ENCODE measurements around the gene SUPT6H.

DNA sequence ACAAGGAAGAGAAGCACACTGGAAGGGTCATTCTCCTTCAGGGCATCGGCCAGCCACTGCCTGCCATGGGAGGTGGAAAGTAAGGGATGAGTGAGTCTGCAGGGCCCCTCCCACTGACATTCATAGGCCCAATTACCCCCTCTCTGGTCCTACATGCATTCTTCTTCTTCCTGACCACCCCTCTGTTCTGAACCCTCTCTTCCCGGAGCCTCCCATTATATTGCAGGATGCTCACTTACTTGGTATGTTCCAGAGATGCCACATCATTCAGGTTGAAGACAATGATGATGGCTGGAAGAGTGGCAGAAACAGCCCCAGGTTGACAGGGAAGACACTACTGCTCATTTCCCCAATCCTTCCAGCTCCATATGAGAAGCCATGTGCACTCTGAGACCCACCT, 53.2 kb downstream of the SUPT6H start:
- TF ChIP-seq, protein P1, sequence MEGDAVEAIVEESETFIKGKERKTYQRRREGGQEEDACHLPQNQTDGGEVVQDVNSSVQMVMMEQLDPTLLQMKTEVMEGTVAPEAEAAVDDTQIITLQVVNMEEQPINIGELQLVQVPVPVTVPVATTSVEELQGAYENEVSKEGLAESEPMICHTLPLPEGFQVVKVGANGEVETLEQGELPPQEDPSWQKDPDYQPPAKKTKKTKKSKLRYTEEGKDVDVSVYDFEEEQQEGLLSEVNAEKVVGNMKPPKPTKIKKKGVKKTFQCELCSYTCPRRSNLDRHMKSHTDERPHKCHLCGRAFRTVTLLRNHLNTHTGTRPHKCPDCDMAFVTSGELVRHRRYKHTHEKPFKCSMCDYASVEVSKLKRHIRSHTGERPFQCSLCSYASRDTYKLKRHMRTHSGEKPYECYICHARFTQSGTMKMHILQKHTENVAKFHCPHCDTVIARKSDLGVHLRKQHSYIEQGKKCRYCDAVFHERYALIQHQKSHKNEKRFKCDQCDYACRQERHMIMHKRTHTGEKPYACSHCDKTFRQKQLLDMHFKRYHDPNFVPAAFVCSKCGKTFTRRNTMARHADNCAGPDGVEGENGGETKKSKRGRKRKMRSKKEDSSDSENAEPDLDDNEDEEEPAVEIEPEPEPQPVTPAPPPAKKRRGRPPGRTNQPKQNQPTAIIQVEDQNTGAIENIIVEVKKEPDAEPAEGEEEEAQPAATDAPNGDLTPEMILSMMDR (conservative IDR thresholded peaks at IDR 0.05; ENCODE audit: low read length) = no peak
- no peak for TF ChIP-seq EZH2phosphoT487 (IDR thresholded peaks at IDR 0.05; ENCODE audit: borderline replicate concordance, low read depth, low read length)

All from OCI-LY7 (cell line).